ENCODE measurements around the gene HHAT. TPM values are rescaled to one million over a fixed set of nuclear protein-coding genes. Genes with fewer than 3 reads are reported as not detected.

The HHAT gene
- total RNA-seq, 1 donor from 2014 or later = 2.3 TPM

- Mint-ChIP-seq H3K27me3 (ENCODE audit: unreplicated experiment) (no peaks in the 10 kb centered on the region), H3K4me1 (ENCODE audit: low read depth, unreplicated experiment) (peaks cover 5% of the 10 kb centered on the region)
- no peak for TF ChIP-seq CTCF (IDR thresholded peaks at IDR 0.05; ENCODE audit: partially characterized antibody, unreplicated experiment)
Measured at GRCh38 chr1:210646258-210646616, 317.5 kb downstream of the HHAT start.

GRCh38 chr1:210647406-210648333 is 319.0 kb downstream of the HHAT start:
- DNase-seq = no peak
- H3K27ac Mint-ChIP-seq (ENCODE audit: unreplicated experiment) = no peak overlapping the region
- H3K27me3 Mint-ChIP-seq (ENCODE audit: unreplicated experiment) = no peaks in the 10 kb centered on the region
- peaks cover 5% of the 10 kb centered on the region for H3K4me1 Mint-ChIP-seq (ENCODE audit: low read depth, unreplicated experiment)
- no peak for TF ChIP-seq CTCF (IDR thresholded peaks at IDR 0.05; ENCODE audit: partially characterized antibody, unreplicated experiment)
- no peaks in the 10 kb centered on the region for H3K36me3 Mint-ChIP-seq (ENCODE audit: unreplicated experiment)
- H3K4me3 Mint-ChIP-seq (ENCODE audit: unreplicated experiment) = no peak overlapping the region
- H3K9me3 Mint-ChIP-seq (ENCODE audit: unreplicated experiment) = no peaks in the 10 kb centered on the region

More at GRCh38 chr1:210646258-210646616, 317.5 kb downstream of the HHAT start:
- no peaks in the 10 kb centered on the region for H3K36me3 Mint-ChIP-seq (ENCODE audit: unreplicated experiment)
- H3K27ac Mint-ChIP-seq (ENCODE audit: unreplicated experiment) = no peak overlapping the region
- H3K9me3 Mint-ChIP-seq (ENCODE audit: unreplicated experiment) = no peaks in the 10 kb centered on the region
- no peak for DNase-seq
- H3K4me3 Mint-ChIP-seq (ENCODE audit: unreplicated experiment) = no peak overlapping the region

GRCh38 chr1:210648588-210649269 is 320.0 kb downstream of the HHAT start:
- Mint-ChIP-seq H3K9me3 (ENCODE audit: unreplicated experiment) (no peaks in the 10 kb centered on the region), H3K36me3 (ENCODE audit: unreplicated experiment) (peaks cover 2% of the 10 kb centered on the region), H3K4me3 (ENCODE audit: unreplicated experiment) (no peak overlapping the region), H3K27ac (ENCODE audit: unreplicated experiment) (no peak overlapping the region), H3K4me1 (ENCODE audit: low read depth, unreplicated experiment) (peaks cover 5% of the 10 kb centered on the region), H3K27me3 (ENCODE audit: unreplicated experiment) (peaks cover under 1% of the 10 kb centered on the region)
- no peak for DNase-seq
- no peak for TF ChIP-seq CTCF (IDR thresholded peaks at IDR 0.05; ENCODE audit: partially characterized antibody, unreplicated experiment)

GRCh38 chr1:210650403-210650802 is 321.7 kb downstream of the HHAT start:
- Mint-ChIP-seq H3K27ac (ENCODE audit: unreplicated experiment) (no peak overlapping the region), H3K4me3 (ENCODE audit: unreplicated experiment) (no peak overlapping the region), H3K9me3 (ENCODE audit: unreplicated experiment) (no peaks in the 10 kb centered on the region), H3K27me3 (ENCODE audit: unreplicated experiment) (peaks cover 4% of the 10 kb centered on the region), H3K4me1 (ENCODE audit: low read depth, unreplicated experiment) (peaks cover 13% of the 10 kb centered on the region), H3K36me3 (ENCODE audit: unreplicated experiment) (peaks cover 5% of the 10 kb centered on the region)
- DNase-seq = no peak
- no peak for TF ChIP-seq CTCF (IDR thresholded peaks at IDR 0.05; ENCODE audit: partially characterized antibody, unreplicated experiment)
